Measurements from ENCODE around the gene SRF.

SRF gene

GRCh38 chr6:43219119-43219518, 48.0 kb downstream of the SRF start:
- no peak for TF ChIP-seq CTCF (IDR thresholded peaks at IDR 0.05; ENCODE audit: borderline replicate concordance, control extremely low read depth, extremely low read depth, insufficient read depth, missing control alignments)
- no peak for DNase-seq (ENCODE audit: low spot score)
- in situ Hi-C loops (cut with MboI; ENCODE audit: low sequenced_read_pairs, unreplicated experiment), result no loop called here

- in situ Hi-C loops (cut with MboI; ENCODE audit: low sequenced_read_pairs, unreplicated experiment), result no loop called here
- TF ChIP-seq CTCF (IDR thresholded peaks at IDR 0.05; ENCODE audit: borderline replicate concordance, control extremely low read depth, extremely low read depth, insufficient read depth, missing control alignments), result no peak
- no peak for DNase-seq (ENCODE audit: low spot score)
Measured at GRCh38 chr6:43219814-43220213, 48.7 kb downstream of the SRF start.

- in situ Hi-C loops (cut with MboI; ENCODE audit: low sequenced_read_pairs, unreplicated experiment), result no loop called here
- no peak for TF ChIP-seq CTCF (IDR thresholded peaks at IDR 0.05; ENCODE audit: borderline replicate concordance, control extremely low read depth, extremely low read depth, insufficient read depth, missing control alignments)
- no peak for DNase-seq (ENCODE audit: low spot score)
Measured at GRCh38 chr6:43220439-43220951, 49.4 kb downstream of the SRF start.

- no peak for DNase-seq (ENCODE audit: low spot score)
- no peak for TF ChIP-seq CTCF (IDR thresholded peaks at IDR 0.05; ENCODE audit: borderline replicate concordance, control extremely low read depth, extremely low read depth, insufficient read depth, missing control alignments)
- in situ Hi-C loops (cut with MboI; ENCODE audit: low sequenced_read_pairs, unreplicated experiment), result no loop called here
Measured at GRCh38 chr6:43221046-43221972, 50.2 kb downstream of the SRF start.

GRCh38 chr6:43222418-43223059, 51.5 kb downstream of the SRF start:
- no peak for TF ChIP-seq CTCF (IDR thresholded peaks at IDR 0.05; ENCODE audit: borderline replicate concordance, control extremely low read depth, extremely low read depth, insufficient read depth, missing control alignments)
- in situ Hi-C loops (cut with MboI; ENCODE audit: low sequenced_read_pairs, unreplicated experiment), result no loop called here
- no peak for DNase-seq (ENCODE audit: low spot score)

GRCh38 chr6:43223175-43223574, 52.1 kb downstream of the SRF start:
- no peak for DNase-seq (ENCODE audit: low spot score)
- TF ChIP-seq CTCF (IDR thresholded peaks at IDR 0.05; ENCODE audit: borderline replicate concordance, control extremely low read depth, extremely low read depth, insufficient read depth, missing control alignments), result no peak
- in situ Hi-C loops (cut with MboI; ENCODE audit: low sequenced_read_pairs, unreplicated experiment), result no loop called here

All from GM13976 (cell line).